HUES48 (cell line): ENCODE measurements around the gene COPS3.

Experiments used
- H3K27ac ChIP-seq: one replicate; pipeline ENCODE4 v1.7.0; 2013; ENCODE audit warnings: low read depth, low read length, inconsistent platforms
- H3K27me3 ChIP-seq: 2 replicates; pipeline ENCODE4 v1.6.1; 2013; ENCODE audit warnings: mild to moderate bottlenecking, low read length; ENCODE audit not compliant: control insufficient read depth, insufficient read depth
- H3K36me3 ChIP-seq: 2 replicates; pipeline ENCODE4 v1.6.1; 2013; ENCODE audit warnings: low read length; ENCODE audit not compliant: control insufficient read depth, insufficient read depth
- H3K4me1 ChIP-seq: 2 replicates; pipeline ENCODE4 v1.6.1; 2013; ENCODE audit warnings: mild to moderate bottlenecking, low read length; ENCODE audit not compliant: control insufficient read depth, insufficient read depth
- H3K4me3 ChIP-seq: 2 replicates; pipeline ENCODE4 v1.5.1; 2013; ENCODE audit warnings: mild to moderate bottlenecking, low read depth, low read length
- H3K9ac ChIP-seq: 2 replicates; pipeline ENCODE4 v1.6.1; 2013; ENCODE audit warnings: mild to moderate bottlenecking, low read depth, low read length, moderate library complexity
- H3K9me3 ChIP-seq: 2 replicates; pipeline ENCODE4 v1.6.1; 2013; ENCODE audit warnings: low read length; ENCODE audit not compliant: control insufficient read depth, insufficient read depth

Gene COPS3

DNA sequence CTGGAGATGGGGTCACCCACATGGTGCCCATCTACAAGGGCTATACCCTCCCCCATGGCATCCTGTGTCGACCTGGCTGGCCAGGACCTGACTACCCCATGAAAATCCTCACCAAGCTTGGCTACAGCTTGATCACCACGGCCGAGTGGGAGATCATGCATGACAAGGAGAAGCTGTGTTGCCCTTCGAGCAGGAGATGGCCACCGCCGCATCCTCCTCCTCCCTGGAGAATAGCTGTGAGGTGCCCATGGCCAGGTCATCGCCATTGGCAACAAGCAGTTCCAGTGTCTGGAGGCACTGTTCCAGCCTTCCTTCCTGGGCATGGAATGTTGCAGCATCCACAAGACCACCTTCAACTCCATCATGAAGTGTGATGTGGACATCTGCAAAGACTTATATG, 38.8 kb downstream of the COPS3 start:
- Histone ChIP-seq H3K27me3 (no peaks in the 10 kb centered on the region), H3K27ac (no peak overlapping the region), H3K4me1 (no peaks in the 10 kb centered on the region), H3K9me3 (no peaks in the 10 kb centered on the region), H3K4me3 (no peak overlapping the region), H3K9ac (no peak overlapping the region), H3K36me3 (peaks cover 26% of the 10 kb centered on the region)

- no peak overlapping the region for H3K4me3 ChIP-seq
- H3K27me3 ChIP-seq: no peaks in the 10 kb centered on the region
- H3K36me3 ChIP-seq: peaks cover 20% of the 10 kb centered on the region
- no peaks in the 10 kb centered on the region for H3K4me1 ChIP-seq
- H3K9me3 ChIP-seq: no peaks in the 10 kb centered on the region
- H3K27ac ChIP-seq: no peak overlapping the region
- H3K9ac ChIP-seq: no peak overlapping the region
Observed at GRCh38 chr17:17241656-17242055, 39.4 kb downstream of the COPS3 start.

- Histone ChIP-seq H3K4me1 (peaks cover 6% of the 10 kb centered on the region; the same call in 1 of the 2 replicates), H3K27ac (no peak overlapping the region), H3K4me3 (no peak overlapping the region), H3K27me3 (no peaks in the 10 kb centered on the region), H3K36me3 (peaks cover 8% of the 10 kb centered on the region; the same call in 1 of the 2 replicates), H3K9ac (no peak overlapping the region), H3K9me3 (no peaks in the 10 kb centered on the region)
Observed at GRCh38 chr17:17239832-17240231, 41.2 kb downstream of the COPS3 start.

- Histone ChIP-seq H3K4me1 (peaks cover 6% of the 10 kb centered on the region; the same call in 1 of the 2 replicates), H3K9me3 (no peaks in the 10 kb centered on the region), H3K27me3 (no peaks in the 10 kb centered on the region), H3K4me3 (peak within 1 kb of the TSS; percentile 95), H3K27ac (peak within 1 kb of the TSS; percentile 96), H3K36me3 (peaks cover 9% of the 10 kb centered on the region; the same call in 1 of the 2 replicates), H3K9ac (peak within 1 kb of the TSS; percentile 99)
Observed at GRCh38 chr17:17237026-17237799, 43.8 kb downstream of the COPS3 start, which contains the start of gene FLCN. FLCN (minus strand) TSS chr17:17237168; CDS start chr17:17228137, 9,031 bp downstream.

DNA sequence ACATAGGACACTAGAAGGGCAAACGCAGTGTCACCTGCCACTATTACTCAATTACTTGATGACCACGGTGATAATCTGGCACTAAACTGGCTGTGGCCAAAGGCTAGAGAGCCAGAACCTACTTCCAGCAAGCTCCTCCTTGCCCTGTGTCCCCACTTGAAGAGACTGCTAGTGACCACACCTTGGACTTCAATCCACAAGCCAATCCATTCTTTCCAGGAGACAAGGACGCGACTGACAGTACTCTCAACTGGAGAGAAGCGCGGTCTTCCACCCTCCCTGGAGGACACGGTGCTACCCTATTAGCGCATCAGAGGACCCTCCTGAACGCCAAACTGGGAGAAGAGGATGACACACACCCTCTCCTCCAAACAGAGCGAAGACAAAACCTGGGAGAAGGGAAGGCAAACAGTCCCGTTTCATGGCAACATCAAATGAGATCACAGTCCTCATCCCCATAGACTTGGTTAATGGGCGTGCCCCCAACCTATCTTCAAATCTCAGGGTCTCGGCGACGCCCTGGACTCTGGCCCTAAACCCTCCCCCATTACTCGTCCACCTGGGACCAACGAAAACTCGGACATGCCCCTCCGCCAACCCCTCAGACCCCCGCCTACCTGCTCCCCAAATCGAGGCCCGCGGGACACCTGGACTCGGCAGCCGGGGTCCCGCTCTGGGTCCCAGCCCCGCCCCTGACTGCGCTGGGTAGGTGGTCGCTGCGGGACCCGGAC, 44.6 kb downstream of the COPS3 start:
- peak overlapping the region; percentile 96 for H3K27ac ChIP-seq

GRCh38 chr17:17235212-17236174, 45.6 kb downstream of the COPS3 start:
- Histone ChIP-seq H3K36me3 (peaks cover 18% of the 10 kb centered on the region), H3K27me3 (no peaks in the 10 kb centered on the region), H3K4me1 (peaks cover 6% of the 10 kb centered on the region; the same call in 1 of the 2 replicates), H3K9ac (no peak overlapping the region), H3K4me3 (peak overlapping the region; percentile 95), H3K9me3 (no peaks in the 10 kb centered on the region), H3K27ac (no peak overlapping the region)

More for the DNA sequence above, 44.6 kb downstream of the COPS3 start:
- Histone ChIP-seq H3K4me3 (peak overlapping the region; percentile 95), H3K27me3 (no peaks in the 10 kb centered on the region), H3K36me3 (peaks cover 10% of the 10 kb centered on the region), H3K9me3 (no peaks in the 10 kb centered on the region), H3K4me1 (peaks cover 6% of the 10 kb centered on the region; the same call in 1 of the 2 replicates), H3K9ac (peak overlapping the region; percentile 99)

DNA sequence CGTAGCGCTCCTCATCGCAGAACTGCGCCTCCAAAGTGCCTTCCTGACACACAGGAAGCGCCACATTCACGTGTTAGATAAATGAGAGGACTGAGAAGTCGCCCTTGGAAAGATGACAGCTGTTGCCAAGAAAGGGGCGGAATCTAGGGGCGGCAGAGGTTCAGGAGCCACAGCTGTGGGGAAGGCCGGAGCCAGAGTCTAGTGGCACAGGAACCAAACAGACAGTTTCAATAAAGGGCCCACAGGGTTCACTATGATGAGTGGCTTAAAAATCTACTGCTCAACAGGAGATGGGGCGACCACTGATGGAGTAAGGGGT, 48.8 kb downstream of the COPS3 start:
- peaks cover 6% of the 10 kb centered on the region; the same call in 1 of the 2 replicates for H3K4me1 ChIP-seq
- peaks cover 51% of the 10 kb centered on the region for H3K36me3 ChIP-seq
- H3K9ac ChIP-seq: no peak overlapping the region
- no peaks in the 10 kb centered on the region for H3K27me3 ChIP-seq
- H3K9me3 ChIP-seq: no peaks in the 10 kb centered on the region
- no peak overlapping the region for H3K27ac ChIP-seq
- no peak overlapping the region for H3K4me3 ChIP-seq

DNA sequence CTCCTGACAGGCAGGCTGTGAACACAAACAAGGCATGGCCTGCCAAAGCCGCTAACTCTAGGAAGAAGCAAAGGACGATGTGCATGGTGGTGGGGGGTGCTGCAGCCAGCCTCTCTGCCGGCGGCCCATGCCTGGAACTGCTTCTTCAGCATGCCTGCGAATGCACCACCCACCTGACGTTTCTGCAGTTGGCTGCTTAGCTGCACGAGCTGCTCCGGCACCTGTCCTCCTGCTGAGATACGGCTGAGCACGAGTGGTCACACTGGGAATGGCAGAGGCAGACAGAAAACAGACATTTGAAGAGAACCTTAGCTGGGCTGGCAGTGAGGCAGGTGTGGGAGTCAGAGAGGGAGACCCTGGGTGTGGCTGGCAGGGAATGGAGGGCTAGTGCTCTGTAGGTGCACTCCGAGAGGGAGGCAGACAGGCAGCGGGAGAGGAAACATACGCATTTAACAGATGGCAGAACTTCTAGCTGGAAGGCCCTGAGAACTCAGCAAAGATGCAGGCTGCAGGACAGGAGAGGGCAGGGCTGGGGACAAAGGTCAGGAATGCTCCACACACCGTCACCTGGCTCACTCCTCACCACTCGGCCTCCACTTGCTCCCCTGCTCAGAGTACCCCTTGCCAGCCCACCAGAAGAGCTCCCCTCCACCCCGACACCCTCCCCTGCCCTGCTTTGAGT, 49.3 kb downstream of the COPS3 start:
- Histone ChIP-seq H3K36me3 (peaks cover 56% of the 10 kb centered on the region), H3K4me3 (no peak overlapping the region), H3K9me3 (no peaks in the 10 kb centered on the region), H3K4me1 (peaks cover 6% of the 10 kb centered on the region; the same call in 1 of the 2 replicates), H3K9ac (no peak overlapping the region), H3K27ac (no peak overlapping the region), H3K27me3 (no peaks in the 10 kb centered on the region)

GRCh38 chr17:17229416-17230384, 51.3 kb downstream of the COPS3 start:
- H3K27ac ChIP-seq: no peak overlapping the region
- peaks cover 76% of the 10 kb centered on the region for H3K36me3 ChIP-seq
- H3K9ac ChIP-seq: no peak overlapping the region
- H3K9me3 ChIP-seq: no peaks in the 10 kb centered on the region
- H3K4me3 ChIP-seq: no peak overlapping the region
- no peaks in the 10 kb centered on the region for H3K4me1 ChIP-seq
- H3K27me3 ChIP-seq: no peaks in the 10 kb centered on the region
